NB4 (cell line): ENCODE results near the gene SLC12A7.

ENCODE experiments used
- CTCF ChIP-seq: IDR thresholded peaks from one replicate; pipeline ENCODE4 v1.5.1; 2012; ENCODE audit warnings: low read depth, low read length
- TF ChIP-seq, protein P1 (sequence below): IDR thresholded peaks from 2 replicates; pipeline ENCODE4 v1.6.1; 2011; ENCODE audit warnings: low read depth, low read length

GRCh38 chr5:1155191-1156032 lies 43.5 kb upstream of the SLC12A7 start:
- no peak for TF ChIP-seq CTCF
- TF ChIP-seq, protein P1, sequence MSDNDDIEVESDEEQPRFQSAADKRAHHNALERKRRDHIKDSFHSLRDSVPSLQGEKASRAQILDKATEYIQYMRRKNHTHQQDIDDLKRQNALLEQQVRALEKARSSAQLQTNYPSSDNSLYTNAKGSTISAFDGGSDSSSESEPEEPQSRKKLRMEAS = no peak
